Mesendoderm (in vitro differentiated cells): ENCODE results near the gene FOLH1.
"Not testable (repeated sequence)": the region's sequence is repeated elsewhere in the genome, so short reads cannot be mapped to it uniquely, and the experiment has no call there.

Source experiments
- DNase-seq: peaks from one replicate; pipeline ENCODE4 v3.0.0; 2013
- H2AK5ac ChIP-seq: 2 replicates; pipeline ENCODE4 v1.6.1; 2013; ENCODE audit warnings: low read length, inconsistent platforms
- H2BK120ac ChIP-seq: 2 replicates; pipeline ENCODE4 v1.6.1; 2013; ENCODE audit warnings: low read depth, mild to moderate bottlenecking, low read length, moderate library complexity, mixed read lengths
- H2BK15ac ChIP-seq: replicated peaks from 2 replicates; pipeline ENCODE4 v1.6.1; 2013; ENCODE audit warnings: low read depth, mild to moderate bottlenecking, moderate library complexity
- H2BK5ac ChIP-seq: 2 replicates; pipeline ENCODE4 v1.6.1; 2013; ENCODE audit warnings: low read length, inconsistent platforms
- H3K18ac ChIP-seq: 2 replicates; pipeline ENCODE4 v1.6.1; 2013; ENCODE audit warnings: mild to moderate bottlenecking, low read length, mixed read lengths
- H3K23ac ChIP-seq: one replicate; pipeline ENCODE4 v1.6.1; 2013; ENCODE audit warnings: low read length
- H3K27ac ChIP-seq: 2 replicates; pipeline ENCODE4 v1.5.1; 2013; ENCODE audit warnings: low read depth, mild to moderate bottlenecking, inconsistent platforms, low read length, moderate library complexity
- H3K27me3 ChIP-seq: 2 replicates; pipeline ENCODE4 v1.6.1; 2013; ENCODE audit warnings: low read length, control low read depth, mild to moderate bottlenecking, inconsistent platforms; ENCODE audit not compliant: insufficient read depth, poor library complexity
- H3K36me3 ChIP-seq: 2 replicates; pipeline ENCODE4 v1.6.1; 2013; ENCODE audit warnings: low read length, inconsistent platforms; ENCODE audit not compliant: control insufficient read depth, insufficient read depth
- H3K4ac ChIP-seq: one replicate; pipeline ENCODE4 v1.6.1; 2013; ENCODE audit warnings: low read depth, mild to moderate bottlenecking, low read length, moderate library complexity
- H3K4me1 ChIP-seq: 2 replicates; pipeline ENCODE4 v1.6.1; 2013; ENCODE audit warnings: low read depth, low read length, inconsistent platforms; ENCODE audit not compliant: control insufficient read depth
- H3K4me2 ChIP-seq: 2 replicates; pipeline ENCODE4 v1.6.1; 2013; ENCODE audit warnings: low read length
- H3K4me3 ChIP-seq: 2 replicates; pipeline ENCODE4 v1.5.1; 2013; ENCODE audit warnings: mild to moderate bottlenecking, low read length
- H3K56ac ChIP-seq: one replicate; pipeline ENCODE4 v1.6.1; 2013; ENCODE audit warnings: low read length
- H3K79me1 ChIP-seq: 2 replicates; pipeline ENCODE4 v1.6.1; 2013; ENCODE audit warnings: low read length, inconsistent platforms
- H3K79me2 ChIP-seq: 2 replicates; pipeline ENCODE4 v1.6.1; 2013; ENCODE audit warnings: mild to moderate bottlenecking, low read length; ENCODE audit not compliant: control insufficient read depth, insufficient read depth
- H3K9ac ChIP-seq: 2 replicates; pipeline ENCODE4 v1.6.1; 2013; ENCODE audit warnings: low read length, inconsistent platforms
- H4K5ac ChIP-seq: one replicate; pipeline ENCODE4 v1.6.1; 2013; ENCODE audit warnings: low read length
- H4K8ac ChIP-seq: one replicate; pipeline ENCODE4 v1.6.1; 2013; ENCODE audit warnings: low read depth, mild to moderate bottlenecking, control low read depth, low read length, moderate library complexity
- WGBS: extraction: QIAGEN DNeasy Blood & Tissue Kit; methylation state at CpG from one replicate; pipeline ENCODE4 v1.1.7; 2013; ENCODE audit warnings: low lambda C conversion rate, missing lambda C conversion rate; ENCODE audit not compliant: insufficient coverage; ENCODE audit errors: extremely low coverage; 5-methylcytosine and 5-hydroxymethylcytosine counted together

FOLH1 gene

DNA sequence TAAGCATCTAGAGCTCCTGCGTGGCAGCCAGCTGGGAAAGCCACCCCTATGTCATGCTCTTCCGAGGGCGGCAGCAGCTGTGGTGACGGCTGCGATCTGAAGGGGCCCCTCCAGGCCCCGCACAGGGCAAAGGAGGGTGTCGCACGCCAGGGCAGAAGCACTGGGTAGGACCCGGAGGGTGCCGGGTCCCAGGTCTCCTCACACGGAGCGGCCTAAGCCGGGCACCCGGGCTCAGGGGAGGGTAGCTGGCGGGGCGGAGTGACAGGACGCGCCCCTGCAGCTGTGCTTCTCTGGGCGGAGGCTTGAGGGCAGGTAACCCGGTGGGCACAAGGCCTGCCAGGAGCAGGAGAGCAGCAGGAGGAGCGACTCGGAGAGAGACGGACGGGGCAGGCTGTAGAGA is 106.0 kb downstream of the FOLH1 start:
- not testable (repeated sequence) for H3K4me3 ChIP-seq, H3K56ac ChIP-seq, H3K36me3 ChIP-seq, H3K23ac ChIP-seq, H2BK120ac ChIP-seq, DNase-seq, H2AK5ac ChIP-seq, H3K79me1 ChIP-seq, H4K8ac ChIP-seq, H3K27me3 ChIP-seq, H2BK15ac ChIP-seq, H3K4me1 ChIP-seq, H3K79me2 ChIP-seq, H3K4me2 ChIP-seq, H3K4ac ChIP-seq, H4K5ac ChIP-seq, H3K18ac ChIP-seq, H2BK5ac ChIP-seq, H3K9ac ChIP-seq, H3K27ac ChIP-seq
- no CpG with 5 or more reads among the region's 24 CpGs for WGBS
